ENCODE measurements around the gene FSTL4.

The FSTL4 gene

GRCh38 chr5:133286483-133286882 is 325.9 kb downstream of the FSTL4 start:
- Histone ChIP-seq H3F3A (ENCODE audit: insufficient read depth, low read length) (no peaks in the 10 kb centered on the region), H3K79me2 (ENCODE audit: low read length) (no peaks in the 10 kb centered on the region), H3K9ac (ENCODE audit: low read length) (no peak overlapping the region), H2AFZ (ENCODE audit: low read length) (no peak overlapping the region), H3K27me3 (replicated peaks; ENCODE audit: insufficient read depth, low read length) (no peaks in the 10 kb centered on the region), H3K9me2 (replicated peaks; ENCODE audit: insufficient read depth, low read length) (no peaks in the 10 kb centered on the region), H3K4me2 (ENCODE audit: low read depth, low read length) (no peak overlapping the region), H3K4me3 (ENCODE audit: low read length) (no peak overlapping the region), H3K4me1 (ENCODE audit: low read length) (no peaks in the 10 kb centered on the region), H4K20me1 (ENCODE audit: insufficient read depth, low read length) (no peaks in the 10 kb centered on the region), H3K9me3 (replicated peaks; ENCODE audit: insufficient read depth, low read length) (no peaks in the 10 kb centered on the region), H3K27ac (ENCODE audit: low read length) (no peak overlapping the region), H3K36me3 (replicated peaks; ENCODE audit: insufficient read depth, low read length) (no peaks in the 10 kb centered on the region)
- TF ChIP-seq EZH2 (optimal IDR thresholded peaks at IDR 0.05; ENCODE audit: low read depth, low read length) (no peak), CTCF (IDR thresholded peaks at IDR 0.05; ENCODE audit: low read length) (no peak), EZH2phosphoT487 (IDR thresholded peaks at IDR 0.05; ENCODE audit: low read length) (no peak)
- DNase-seq: no peak

- Histone ChIP-seq H3F3A (ENCODE audit: insufficient read depth, low read length) (no peaks in the 10 kb centered on the region), H3K36me3 (replicated peaks; ENCODE audit: insufficient read depth, low read length) (no peaks in the 10 kb centered on the region), H3K9me2 (replicated peaks; ENCODE audit: insufficient read depth, low read length) (no peaks in the 10 kb centered on the region), H2AFZ (ENCODE audit: low read length) (no peak overlapping the region), H3K27ac (ENCODE audit: low read length) (no peak overlapping the region), H4K20me1 (ENCODE audit: insufficient read depth, low read length) (no peaks in the 10 kb centered on the region), H3K4me3 (ENCODE audit: low read length) (no peak overlapping the region), H3K27me3 (replicated peaks; ENCODE audit: insufficient read depth, low read length) (no peaks in the 10 kb centered on the region), H3K9me3 (replicated peaks; ENCODE audit: insufficient read depth, low read length) (no peaks in the 10 kb centered on the region), H3K79me2 (ENCODE audit: low read length) (no peaks in the 10 kb centered on the region), H3K9ac (ENCODE audit: low read length) (no peak overlapping the region), H3K4me1 (ENCODE audit: low read length) (no peaks in the 10 kb centered on the region), H3K4me2 (ENCODE audit: low read depth, low read length) (no peak overlapping the region)
- TF ChIP-seq CTCF (IDR thresholded peaks at IDR 0.05; ENCODE audit: low read length): no peak
- no peak for TF ChIP-seq EZH2 (optimal IDR thresholded peaks at IDR 0.05; ENCODE audit: low read depth, low read length)
- TF ChIP-seq EZH2phosphoT487 (IDR thresholded peaks at IDR 0.05; ENCODE audit: low read length): no peak
- DNase-seq: peak; percentile 5
These were observed 326.7 kb downstream of the FSTL4 start for GRCh38 chr5:133285583-133286021.

- H3F3A ChIP-seq (ENCODE audit: insufficient read depth, low read length): no peaks in the 10 kb centered on the region
- no peak for TF ChIP-seq CTCF (IDR thresholded peaks at IDR 0.05; ENCODE audit: low read length)
- TF ChIP-seq EZH2 (optimal IDR thresholded peaks at IDR 0.05; ENCODE audit: low read depth, low read length): no peak
- no peak for TF ChIP-seq EZH2phosphoT487 (IDR thresholded peaks at IDR 0.05; ENCODE audit: low read length)
- no peak overlapping the region for H3K4me3 ChIP-seq (ENCODE audit: low read length)
- H3K4me2 ChIP-seq (ENCODE audit: low read depth, low read length): no peak overlapping the region
- no peaks in the 10 kb centered on the region for H3K9me3 ChIP-seq (replicated peaks; ENCODE audit: insufficient read depth, low read length)
- H3K9me2 ChIP-seq (replicated peaks; ENCODE audit: insufficient read depth, low read length): no peaks in the 10 kb centered on the region
- H3K27me3 ChIP-seq (replicated peaks; ENCODE audit: insufficient read depth, low read length): no peaks in the 10 kb centered on the region
- no peaks in the 10 kb centered on the region for H3K36me3 ChIP-seq (replicated peaks; ENCODE audit: insufficient read depth, low read length)
- no peak overlapping the region for H3K9ac ChIP-seq (ENCODE audit: low read length)
- DNase-seq: peak; percentile 3
- H3K27ac ChIP-seq (ENCODE audit: low read length): no peak overlapping the region
- H3K4me1 ChIP-seq (ENCODE audit: low read length): no peaks in the 10 kb centered on the region
- no peak overlapping the region for H2AFZ ChIP-seq (ENCODE audit: low read length)
- no peaks in the 10 kb centered on the region for H4K20me1 ChIP-seq (ENCODE audit: insufficient read depth, low read length)
- no peaks in the 10 kb centered on the region for H3K79me2 ChIP-seq (ENCODE audit: low read length)
These were observed 328.0 kb downstream of the FSTL4 start for GRCh38 chr5:133284306-133284705.
